H9 (cell line): Measurements from ENCODE around the gene MSMP. TPM values are rescaled to one million over a fixed set of nuclear protein-coding genes. Genes with fewer than 3 reads are reported as not detected.

Experiments
- DNase-seq: peaks from one replicate; pipeline ENCODE4 v3.0.0-alpha.2; 2017
- H2AFZ ChIP-seq: one replicate; pipeline ENCODE4 v1.6.1; 2013; ENCODE audit warnings: mild to moderate bottlenecking, low read length, control low read depth, moderate library complexity
- H2AK5ac ChIP-seq: 2 replicates; pipeline ENCODE4 v1.6.1; 2013; ENCODE audit warnings: low read length, control low read depth, mixed read lengths; ENCODE audit not compliant: insufficient read length
- H2BK120ac ChIP-seq: one replicate; pipeline ENCODE4 v1.6.1; 2013; ENCODE audit warnings: low read depth, mild to moderate bottlenecking, low read length, control low read depth, inconsistent platforms; ENCODE audit not compliant: poor library complexity, severe bottlenecking
- H2BK12ac ChIP-seq: 2 replicates; pipeline ENCODE4 v1.6.1; 2013; ENCODE audit warnings: low read length, control low read depth, mixed read lengths, low read depth; ENCODE audit not compliant: insufficient read length
- H2BK15ac ChIP-seq: 2 replicates; pipeline ENCODE4 v1.6.1; 2013; ENCODE audit warnings: low read depth, low read length, control low read depth
- H2BK20ac ChIP-seq: one replicate; pipeline ENCODE4 v1.6.1; 2013; ENCODE audit warnings: low read depth, mild to moderate bottlenecking, low read length, control low read depth, inconsistent platforms; ENCODE audit not compliant: poor library complexity, severe bottlenecking
- H2BK5ac ChIP-seq: 2 replicates; pipeline ENCODE4 v1.6.1; 2013; ENCODE audit warnings: low read length, control low read depth, mixed read lengths; ENCODE audit not compliant: insufficient read length
- H3K14ac ChIP-seq: 2 replicates; pipeline ENCODE4 v1.6.1; 2013; ENCODE audit warnings: low read length, control low read depth; ENCODE audit not compliant: insufficient read depth
- H3K18ac ChIP-seq: 2 replicates; pipeline ENCODE4 v1.6.1; 2013; ENCODE audit warnings: low read depth, mild to moderate bottlenecking, mixed read lengths, low read length, control low read depth; ENCODE audit not compliant: insufficient read length
- H3K23ac ChIP-seq: 2 replicates; pipeline ENCODE4 v1.6.1; 2013; ENCODE audit warnings: low read length, control low read depth, mixed read lengths, low read depth; ENCODE audit not compliant: insufficient read length
- H3K23me2 ChIP-seq: 2 replicates; pipeline ENCODE4 v1.6.1; 2013; ENCODE audit warnings: low read depth, mild to moderate bottlenecking, mixed read lengths, low read length, control low read depth; ENCODE audit not compliant: insufficient read length, poor library complexity, severe bottlenecking
- H3K27ac ChIP-seq: 2 replicates; pipeline ENCODE4 v1.5.1; 2013; ENCODE audit warnings: low read length, control low read depth, mixed read lengths, low read depth; ENCODE audit not compliant: insufficient read length
- H3K27me3 ChIP-seq: 2 replicates; pipeline ENCODE4 v1.6.1; 2013; ENCODE audit warnings: low read length, control low read depth, inconsistent platforms; ENCODE audit not compliant: insufficient read depth
- H3K4ac ChIP-seq: 2 replicates; pipeline ENCODE4 v1.6.1; 2013; ENCODE audit warnings: low read depth, mild to moderate bottlenecking, control low read depth, inconsistent platforms, low read length, moderate library complexity
- H3K4me1 ChIP-seq: 2 replicates; pipeline ENCODE4 v1.6.1; 2013; ENCODE audit warnings: low read length, control low read depth, inconsistent platforms; ENCODE audit not compliant: insufficient read depth
- H3K4me2 ChIP-seq: 2 replicates; pipeline ENCODE4 v1.6.1; 2013; ENCODE audit warnings: low read length, control low read depth, mixed read lengths; ENCODE audit not compliant: insufficient read length, insufficient read depth
- H3K56ac ChIP-seq: 2 replicates; pipeline ENCODE4 v1.6.1; 2013; ENCODE audit warnings: low read depth, mild to moderate bottlenecking, mixed read lengths, low read length, control low read depth; ENCODE audit not compliant: insufficient read length
- H3K79me1 ChIP-seq: 2 replicates; pipeline ENCODE4 v1.6.1; 2013; ENCODE audit warnings: low read depth, mild to moderate bottlenecking, moderate library complexity, low read length, control low read depth, inconsistent platforms; ENCODE audit not compliant: insufficient read depth, poor library complexity, severe bottlenecking
- H3K79me2 ChIP-seq: 2 replicates; pipeline ENCODE4 v1.6.1; 2013; ENCODE audit warnings: low read length, control low read depth, inconsistent platforms; ENCODE audit not compliant: insufficient read depth
- H3K9ac ChIP-seq: 2 replicates; pipeline ENCODE4 v1.6.1; 2013; ENCODE audit warnings: low read length, control low read depth, mixed read lengths; ENCODE audit not compliant: insufficient read length; ENCODE audit errors: extremely low read depth
- H3K9me3 ChIP-seq: one replicate; pipeline ENCODE4 v1.6.1; 2013; ENCODE audit warnings: low read depth, low read length, inconsistent platforms; ENCODE audit not compliant: control insufficient read depth
- H3T11ph ChIP-seq: one replicate; pipeline ENCODE4 v1.6.1; 2013; ENCODE audit warnings: mild to moderate bottlenecking, low read length, control low read depth, inconsistent platforms
- H4K20me1 ChIP-seq: one replicate; pipeline ENCODE4 v1.6.1; 2013; ENCODE audit not compliant: control insufficient read depth, insufficient read length, insufficient read depth
- H4K5ac ChIP-seq: 2 replicates; pipeline ENCODE4 v1.6.1; 2013; ENCODE audit warnings: low read depth, mild to moderate bottlenecking, mixed read lengths, low read length, control low read depth; ENCODE audit not compliant: insufficient read length
- H4K8ac ChIP-seq: replicated peaks from 2 replicates; pipeline ENCODE4 v1.6.1; 2013; ENCODE audit warnings: low read length, control low read depth, mixed read lengths, low read depth; ENCODE audit not compliant: insufficient read length
- H4K91ac ChIP-seq: 2 replicates; pipeline ENCODE4 v1.6.1; 2013; ENCODE audit warnings: low read depth, mild to moderate bottlenecking, moderate library complexity, mixed read lengths, low read length, control low read depth; ENCODE audit not compliant: insufficient read length
- H3K27ac Mint-ChIP-seq, 3 experiments: 2 replicates in 2 of 3; 3 replicates in 1 of 3; pipeline ENCODE4 v1.8.0; 2020 to 2021; ENCODE audit warnings: mixed read lengths in 3 of 3, mild to moderate bottlenecking in 1 of 3, moderate library complexity in 1 of 3
- H3K27me3 Mint-ChIP-seq: 2 replicates; pipeline ENCODE4 v1.8.0; 2021; ENCODE audit warnings: low read depth, mild to moderate bottlenecking, moderate library complexity, mixed read lengths
- H3K36me3 Mint-ChIP-seq, 3 experiments: 2 replicates in 2 of 3; 3 replicates in 1 of 3; pipeline ENCODE4 v1.8.0; 2020 to 2021; ENCODE audit warnings: low read depth in 3 of 3, mixed read lengths in 3 of 3; ENCODE audit not compliant: insufficient read depth in 1 of 3
- H3K4me1 Mint-ChIP-seq, 2 experiments: 2 replicates each; pipeline ENCODE4 v1.8.0; 2020; ENCODE audit warnings: mixed read lengths in 2 of 2
- H3K4me3 Mint-ChIP-seq, 2 experiments: 2 replicates in 1 of 2; 3 replicates in 1 of 2; pipeline ENCODE4 v1.8.0; 2020 to 2021; ENCODE audit warnings: mild to moderate bottlenecking in 2 of 2, mixed read lengths in 2 of 2, moderate library complexity in 1 of 2
- H3K9me3 Mint-ChIP-seq, 2 experiments: 2 replicates in 1 of 2; 3 replicates in 1 of 2; pipeline ENCODE4 v1.8.0; 2020; ENCODE audit warnings: mild to moderate bottlenecking in 2 of 2, mixed read lengths in 2 of 2, moderate library complexity in 1 of 2
- CTCF ChIP-seq: fragments of 200-600 bp; sonication (generic); conservative IDR thresholded peaks from 3 replicates; pipeline ENCODE4 v1.8.0; 2021; ENCODE audit warnings: antibody characterized with exemption, mild to moderate bottlenecking
- WGBS: extraction: QIAGEN DNeasy Blood & Tissue Kit; methylation state at CpG from one replicate; pipeline ENCODE4 v1.1.7; 2013; ENCODE audit warnings: missing lambda C conversion rate, low lambda C conversion rate, mixed read lengths; ENCODE audit not compliant: insufficient read length; ENCODE audit errors: extremely low coverage; 5-methylcytosine and 5-hydroxymethylcytosine counted together
- total RNA-seq: library from RNA; stranded (reverse); gene quantifications from 2 replicates; pipeline ENCODE4 v1.2.1, GENCODE V29; 2021

The MSMP gene
- total RNA-seq, 1 experiment from 2014 or later: 0.83 TPM

GRCh38 chr9:35705836-35706430 lies 48.1 kb downstream of the MSMP start:
- Histone ChIP-seq H2AFZ (no peak overlapping the region), H2BK15ac (no peak overlapping the region), H4K20me1 (no peaks in the 10 kb centered on the region), H2AK5ac (no peak overlapping the region), H3K79me2 (no peaks in the 10 kb centered on the region), H4K5ac (no peak overlapping the region), H3K14ac (no peak overlapping the region), H3K4ac (no peak overlapping the region), H3K18ac (no peak overlapping the region), H3K56ac (no peak overlapping the region), H3T11ph (no peak overlapping the region), H3K27me3 (no peaks in the 10 kb centered on the region), H2BK120ac (no peak overlapping the region), H2BK20ac (no peak overlapping the region), H3K9me3 (no peaks in the 10 kb centered on the region), H3K79me1 (no peaks in the 10 kb centered on the region), H3K4me2 (no peak overlapping the region), H3K4me1 (no peaks in the 10 kb centered on the region), H2BK5ac (no peak overlapping the region), H2BK12ac (no peak overlapping the region), H3K23ac (no peak overlapping the region), H3K9ac (no peak overlapping the region), H3K27ac (no peak overlapping the region), H4K8ac (no peak overlapping the region), H3K23me2 (no peaks in the 10 kb centered on the region), H4K91ac (no peak overlapping the region)
- Mint-ChIP-seq H3K27me3 (no peaks in the 10 kb centered on the region), H3K4me3 (no peak overlapping the region), H3K36me3 (peaks cover 8 to 61% (median 52%) of the 10 kb centered on the region in 3 experiments), H3K27ac (peak overlapping the region in 1 of 3 experiments; percentile 74; a peak in 1 of 7 replicates), H3K4me1 (no peaks in the 10 kb centered on the region), H3K9me3 (no peaks in the 10 kb centered on the region)
- WGBS: no CpG with 5 or more reads among the region's 7 CpGs
- no peak for DNase-seq
- no peak for TF ChIP-seq CTCF
